Endothelial cell of hepatic sinusoid (primary cell): Measurements from ENCODE around the gene ACYP2.

Experiments used
- in situ Hi-C: cut with HindIII; loops from 2 replicates; pipeline ENCODE4 v1.10.0; 2017; ENCODE audit warnings: low sequenced_read_pairs

Gene ACYP2

GRCh38 chr2:54149638-54150441 lies 34.4 kb downstream of the ACYP2 start:
- in situ Hi-C loops, result loop anchor here (5.0 kb wide), 1 partner anchor 97 kb away; no protein-coding TSS in a partner anchor

- in situ Hi-C loops, result no loop called here
These were observed 42.9 kb downstream of the ACYP2 start for GRCh38 chr2:54158311-54158710.

DNA sequence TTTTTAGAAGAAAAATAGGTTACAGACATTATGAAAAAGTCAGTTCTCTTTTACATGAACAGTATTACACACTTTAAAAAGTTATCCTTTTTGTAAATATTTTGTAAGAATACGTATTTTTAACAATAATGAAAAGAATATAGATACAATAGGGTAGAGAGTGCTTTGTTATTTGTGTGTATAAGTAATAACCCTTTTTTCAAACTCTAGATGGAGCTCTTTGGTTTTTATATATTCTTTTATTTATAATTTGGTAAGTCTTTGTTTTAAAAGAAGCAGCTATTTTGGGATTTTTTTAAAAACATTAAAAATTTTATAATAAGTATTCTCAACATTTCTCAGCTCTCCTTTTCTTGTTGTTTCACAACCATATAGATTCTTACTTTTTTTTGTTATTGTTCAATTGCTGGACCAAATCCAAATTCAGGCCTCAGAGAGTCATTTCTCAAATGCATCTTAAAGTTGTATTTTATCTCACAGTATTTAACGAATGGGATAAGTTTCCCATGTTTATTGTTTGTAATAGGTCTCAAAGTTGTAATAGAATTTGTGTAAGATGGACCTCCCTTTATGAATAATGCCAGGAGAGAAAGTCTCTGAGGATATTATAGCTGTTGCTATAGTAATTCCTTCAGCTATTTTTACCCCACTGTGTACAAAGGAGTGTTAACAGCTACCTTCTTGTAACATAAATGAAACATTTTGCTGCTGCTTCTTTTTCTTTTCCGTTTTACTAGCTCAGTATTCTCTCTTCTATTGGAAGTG lies 46.4 kb downstream of the ACYP2 start:
- in situ Hi-C loops, result no loop called here

GRCh38 chr2:54164106-54164505 lies 48.7 kb downstream of the ACYP2 start:
- in situ Hi-C loops, result no loop called here

DNA sequence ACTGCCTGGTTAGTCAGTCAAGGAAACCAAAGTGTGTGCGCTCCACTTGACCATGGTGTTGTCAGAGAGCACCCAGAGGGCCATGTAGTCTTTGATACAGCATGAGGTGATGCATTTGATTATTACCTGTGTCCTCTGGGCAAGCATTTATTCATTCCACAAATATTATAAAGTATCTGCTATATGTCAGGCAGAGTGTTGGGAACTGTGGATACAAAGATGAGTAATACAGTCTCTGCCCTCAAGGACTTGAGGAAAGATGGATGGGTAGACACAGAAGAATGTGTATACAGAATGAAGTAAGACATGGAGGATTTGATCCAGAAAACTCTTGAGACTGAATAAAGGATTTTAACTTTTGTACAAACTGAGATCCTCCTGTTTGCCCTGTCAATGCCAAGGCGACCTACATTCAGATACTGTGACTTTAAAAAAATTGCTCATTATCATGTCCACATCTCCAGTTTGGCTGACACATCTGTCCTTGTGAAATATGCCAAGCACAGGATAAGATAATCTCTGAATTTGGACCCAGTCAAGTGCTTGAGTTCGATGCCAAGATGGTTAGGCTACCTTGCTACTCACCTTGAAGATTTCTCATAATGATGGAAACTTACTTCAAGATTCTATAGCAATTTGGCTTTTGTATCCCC lies 50.8 kb downstream of the ACYP2 start:
- in situ Hi-C loops, result no loop called here

DNA sequence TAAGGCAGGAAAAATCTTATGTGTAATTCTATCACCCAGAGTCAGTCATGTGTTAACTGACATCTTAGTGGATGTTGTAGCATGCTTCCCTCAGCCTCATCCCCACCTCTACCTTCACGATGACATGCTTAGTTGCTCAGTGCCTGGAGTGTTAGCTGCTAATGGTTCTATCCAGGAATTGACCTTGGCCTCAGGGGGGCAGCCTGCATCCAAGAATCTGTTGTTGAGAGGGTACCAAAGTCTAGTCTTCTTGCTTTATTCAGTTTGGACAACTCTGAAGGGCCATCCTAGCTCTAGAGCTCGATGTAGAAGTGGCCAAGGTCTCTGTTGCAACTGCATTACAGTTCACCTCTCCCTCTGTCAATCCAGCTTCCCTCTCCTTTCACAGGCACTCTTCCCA lies 61.2 kb downstream of the ACYP2 start:
- in situ Hi-C loops, result loop anchor here (5.0 kb wide), 1 partner anchor 481 kb away; no protein-coding TSS in a partner anchor

- in situ Hi-C loops, result no loop called here
These were observed 67.9 kb downstream of the ACYP2 start for GRCh38 chr2:54183281-54183680.

DNA sequence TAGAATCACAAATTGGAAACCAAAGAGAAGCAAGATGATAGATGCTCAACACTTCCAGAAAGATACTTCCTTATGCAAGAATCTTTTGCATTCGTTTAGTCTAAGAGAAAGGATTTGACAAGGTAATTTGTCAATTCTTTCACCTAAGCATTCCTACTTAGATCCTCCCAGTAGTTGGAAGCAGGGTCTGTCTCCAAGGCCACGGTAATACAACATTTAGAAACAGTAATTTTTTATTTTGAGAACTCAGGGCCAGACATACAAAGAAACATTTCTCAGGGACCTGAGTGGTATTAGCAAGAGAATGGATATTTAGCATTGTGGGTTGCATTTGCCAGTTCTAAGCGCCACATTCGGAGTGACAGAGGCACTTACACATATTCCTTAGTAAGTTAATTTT lies 68.6 kb downstream of the ACYP2 start:
- in situ Hi-C loops, result no loop called here

DNA sequence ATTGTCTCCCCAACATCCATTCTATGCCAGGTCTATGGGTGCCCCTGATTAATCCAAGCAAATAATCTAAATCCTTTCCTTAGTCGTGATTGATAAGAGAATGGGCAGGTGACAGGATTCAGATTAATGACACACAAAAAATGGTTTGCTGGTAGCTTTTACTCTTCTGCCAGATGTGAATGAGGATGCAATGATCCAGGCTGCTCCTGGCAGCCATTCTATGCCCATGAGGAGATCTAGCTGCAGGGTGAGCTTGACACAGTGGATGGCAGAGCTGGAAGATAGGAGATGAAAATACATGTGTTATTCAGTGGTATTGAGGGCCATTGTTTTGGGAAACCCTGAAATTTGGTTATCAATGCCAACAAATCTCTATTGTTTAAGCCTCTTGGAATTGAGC lies 69.7 kb downstream of the ACYP2 start:
- in situ Hi-C loops, result no loop called here

GRCh38 chr2:54187331-54187730 lies 71.9 kb downstream of the ACYP2 start:
- in situ Hi-C loops, result no loop called here

- in situ Hi-C loops, result no loop called here
These were observed 74.1 kb downstream of the ACYP2 start for GRCh38 chr2:54189539-54189938.

DNA sequence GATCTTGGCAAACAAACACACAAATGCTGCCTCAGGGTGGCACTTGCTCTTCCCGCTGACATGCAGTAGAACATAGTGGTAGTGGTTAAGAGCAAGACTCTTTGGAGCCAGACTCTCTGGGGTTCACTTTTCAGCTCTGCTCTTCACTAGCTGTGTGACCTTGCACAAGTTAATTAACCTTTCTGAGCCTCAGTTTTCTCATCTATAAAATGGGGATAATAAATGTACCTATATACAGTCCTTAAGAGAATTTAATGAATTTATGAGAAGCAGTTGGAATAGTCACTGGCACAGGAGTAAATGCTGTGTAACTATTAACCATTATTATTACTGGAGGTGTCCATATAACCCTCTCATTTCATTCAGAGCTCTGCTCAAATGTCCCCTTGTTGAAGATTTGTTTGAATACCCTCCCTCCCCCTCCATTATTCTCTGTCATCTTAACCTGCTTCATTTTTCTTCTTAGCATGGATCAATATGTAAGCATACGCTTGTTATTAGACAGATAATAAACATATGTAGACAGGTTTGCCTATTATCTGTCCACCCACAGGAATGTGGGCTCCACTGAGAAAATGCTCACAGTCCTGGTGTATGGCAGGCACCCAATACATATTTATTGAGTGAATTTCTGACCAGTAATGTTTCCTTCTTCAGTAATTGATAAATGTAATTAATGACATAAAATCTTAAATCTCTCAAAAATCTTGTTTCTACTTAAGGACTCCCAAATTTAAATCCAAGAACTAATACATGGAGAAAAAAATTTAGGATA lies 76.1 kb downstream of the ACYP2 start:
- in situ Hi-C loops, result loop anchor here (10.0 kb wide), 1 partner anchor 87 kb away; no protein-coding TSS in a partner anchor

- in situ Hi-C loops, result loop anchor here (10.0 kb wide), 1 partner anchor 90 kb away; no protein-coding TSS in a partner anchor
These were observed 79.6 kb downstream of the ACYP2 start for GRCh38 chr2:54194761-54195750.

DNA sequence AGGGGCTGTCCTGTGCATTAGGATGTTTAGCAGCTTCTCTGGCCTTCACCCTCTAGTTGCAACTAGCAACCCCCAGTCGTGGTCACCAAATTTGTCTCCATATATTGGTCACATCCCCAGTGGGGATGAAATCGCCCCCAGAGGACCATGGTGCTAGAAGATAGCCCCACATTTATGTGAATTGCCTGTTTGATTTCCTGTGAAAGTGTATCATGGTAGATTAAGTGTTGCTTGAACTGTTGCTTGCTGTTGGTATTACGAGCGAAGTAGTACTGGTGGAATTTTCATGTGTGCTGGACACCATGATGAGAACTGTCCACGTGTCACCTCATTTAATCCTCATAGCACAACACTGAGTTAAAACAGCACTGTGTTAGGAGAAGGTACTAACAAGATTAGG lies 81.2 kb downstream of the ACYP2 start:
- in situ Hi-C loops, result loop anchor here (10.0 kb wide), 1 partner anchor 92 kb away; no protein-coding TSS in a partner anchor

- in situ Hi-C loops, result loop anchor here (25.0 kb wide), 1 partner anchor 283 kb away; no protein-coding TSS in a partner anchor
These were observed 89.1 kb downstream of the ACYP2 start for GRCh38 chr2:54204476-54204875.

DNA sequence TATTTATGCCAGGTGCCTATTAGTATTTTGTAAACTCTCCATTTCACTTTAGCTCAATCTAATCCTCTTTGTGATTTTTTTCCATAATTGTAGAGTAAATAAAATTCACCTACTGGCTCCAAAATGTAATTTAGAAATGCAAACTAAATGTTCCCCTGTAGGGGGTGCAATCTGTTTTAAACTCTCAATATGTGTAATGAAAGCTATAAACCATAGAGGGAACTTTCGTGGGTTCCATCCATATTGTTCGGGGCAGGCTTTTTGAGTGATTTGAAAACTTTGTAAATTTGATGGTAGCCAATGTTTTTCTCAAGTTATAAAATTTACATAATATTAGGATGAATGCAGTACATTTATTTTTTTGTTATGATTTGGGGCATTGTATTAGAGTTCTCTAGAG lies 91.2 kb downstream of the ACYP2 start:
- in situ Hi-C loops, result loop anchor here (5.0 to 25.0 kb wide), 2 partner anchors 281 to 391 kb away; no protein-coding TSS in a partner anchor

GRCh38 chr2:54207666-54208195 lies 92.3 kb downstream of the ACYP2 start:
- in situ Hi-C loops, result loop anchor here (5.0 to 25.0 kb wide), 2 partner anchors 280 to 390 kb away; no protein-coding TSS in a partner anchor

- in situ Hi-C loops, result loop anchor here (5.0 to 25.0 kb wide), 2 partner anchors 279 to 389 kb away; no protein-coding TSS in a partner anchor
These were observed 93.2 kb downstream of the ACYP2 start for GRCh38 chr2:54208364-54209240.
